H1 (cell line): ENCODE results near the gene FBXW5. TPM values are rescaled to one million over a fixed set of nuclear protein-coding genes. Genes with fewer than 3 reads are reported as not detected.

ENCODE experiments used
- SRF ChIP-seq: IDR thresholded peaks from 2 replicates; pipeline ENCODE4 v1.6.1; 2011; ENCODE audit warnings: mild to moderate bottlenecking, low read depth, low read length, moderate library complexity
- polyA plus RNA-seq, 7 experiments: library from polyadenylated mRNA; depleted of rRNA in 3 of 7; stranded (reverse) in 5 of 7; unstranded in 2 of 7; fragments of >200 nt in 5 of 7; fragments of 200-250 nt in 2 of 7; gene quantifications; 1 replicate in 5 of 7; 2 replicates in 1 of 7; 4 replicates in 1 of 7; pipeline versions ENCODE4 v1.2.1 to v1.2.3, GENCODE V29; 2011 to 2013; ENCODE audit warnings: missing spikeins in 2 of 7, mixed read lengths in 2 of 7
- total RNA-seq: library from RNA; stranded (reverse); fragmentation: NEBNext Ultra II Directional; extraction: Animal tissue kit (Norgen Biotek cat#: 25700); gene quantifications from 2 replicates; pipeline ENCODE4 v1.2.1, GENCODE V29; 2021

FBXW5 gene
- total and polyA plus RNA-seq, 2 of the 8 experiments (the other 6 are each of a cell fraction or from before 2014, with no cell fraction given) = 49.0 to 71.0 TPM

DNA sequence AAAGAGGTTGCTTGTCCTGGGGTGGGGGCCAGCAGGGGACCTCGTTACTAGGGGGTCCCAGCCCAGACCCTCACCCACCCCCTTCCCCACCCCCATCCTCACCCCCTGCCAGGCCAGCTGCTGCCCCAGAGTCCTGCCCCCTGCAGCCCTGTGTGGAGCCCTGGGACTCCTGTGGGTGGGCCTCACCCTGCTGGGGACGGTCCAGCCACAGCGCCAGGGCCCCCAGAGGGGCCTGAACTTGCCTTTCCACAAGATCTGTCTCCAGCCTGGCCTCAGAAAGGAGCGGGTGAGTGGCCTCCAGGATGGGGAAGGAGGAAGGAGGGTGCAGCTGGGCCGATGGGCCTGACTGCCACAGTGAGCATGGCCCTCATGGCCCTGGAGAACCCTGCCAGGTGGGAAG, 25.2 kb upstream of the FBXW5 start (continued):
- no peak for TF ChIP-seq SRF
